K562 (cell line): ENCODE results near the gene HEPACAM. TPM values are rescaled to one million over a fixed set of nuclear protein-coding genes. Genes with fewer than 3 reads are reported as not detected.
A peak's percentile ranks its signal among the peaks of the same experiment; 100 is the strongest.

Experiments used
- ATAC-seq: fragments of 200-7000 bp; cut with Tn5 transposase; 3 replicates; pipeline ENCODE4 v1.9.1; 2020; ENCODE audit warnings: moderate library complexity
- BruUV-seq: library from RNA; stranded (reverse); fragments of 400-500 nt; replicated peaks from 2 replicates; lab custom pipeline; 2021; lab: Mats Ljungman, UMichigan
- CTCF ChIA-PET: fragments of 300-600 bp; formaldehyde crosslinking; extraction: SDS; loops from one replicate; lab custom pipeline; 2021; ENCODE audit warnings: low intra/inter-chr PET ratio; lab: Yijun Ruan, JAX
- POLR2A ChIA-PET: fragments of 300-600, 350-650 bp; sonication (Branson Sonifier 250); formaldehyde crosslinking; extraction: SDS; loops from one replicate; lab custom pipeline; 2021; ENCODE audit warnings: antibody characterized with exemption, inconsistent platforms; lab: Yijun Ruan, JAX
- DNase-seq, 4 experiments: peaks; one replicate each; pipeline versions ENCODE4 v3.0.0 to v3.0.0-alpha.2; 2011 to 2018; ENCODE audit warnings: low spot score in 3 of 4, mixed read lengths in 3 of 4; ENCODE audit errors: extremely low read depth in 1 of 4
- FAIRE-seq: peaks from 2 replicates; lab custom pipeline; 2011; peaks lifted over from hg19 to GRCh38; lab: Jason Lieb, UNC
- H2AFZ ChIP-seq: 2 replicates; pipeline ENCODE4 v1.6.0; 2011; ENCODE audit warnings: low read depth, low read length, control low read depth, inconsistent platforms
- H3K27ac ChIP-seq: fragments of 200-600 bp; 3 replicates; pipeline ENCODE4 v1.8.0; 2011; ENCODE audit warnings: low read depth, mild to moderate bottlenecking, control low read depth, inconsistent platforms, low read length, moderate library complexity, mixed read lengths; ENCODE audit errors: extremely low read depth
- H3K27me3 ChIP-seq, 2 experiments: fragments of 300-600 bp in 1 of 2; 2 replicates in 1 of 2; 3 replicates in 1 of 2; pipeline versions ENCODE4 v1.6.0 to v1.8.0; 2011; ENCODE audit warnings: inconsistent platforms in 2 of 2, low read length in 2 of 2, mild to moderate bottlenecking in 1 of 2, mixed read lengths in 1 of 2, moderate library complexity in 1 of 2; ENCODE audit not compliant: control insufficient read depth in 2 of 2, insufficient read depth in 2 of 2
- H3K36me3 ChIP-seq: fragments of 300-600 bp; 3 replicates; pipeline ENCODE4 v1.8.0; 2011; ENCODE audit warnings: mild to moderate bottlenecking, low read length, inconsistent platforms; ENCODE audit not compliant: control insufficient read depth, insufficient read depth
- H3K4me1 ChIP-seq, 2 experiments: fragments of 200-600 bp in 1 of 2; replicated peaks in 1 of 2; 2 replicates in 1 of 2; 3 replicates in 1 of 2; pipeline versions ENCODE4 v1.5.1 to v1.8.0; 2011; ENCODE audit warnings: inconsistent platforms in 2 of 2, low read length in 2 of 2, mild to moderate bottlenecking in 1 of 2, mixed read lengths in 1 of 2, moderate library complexity in 1 of 2; ENCODE audit not compliant: control insufficient read depth in 2 of 2, insufficient read depth in 2 of 2
- H3K4me2 ChIP-seq: 2 replicates; pipeline ENCODE4 v1.6.1; 2011; ENCODE audit warnings: low read length, control low read depth, inconsistent platforms, mixed read lengths; ENCODE audit not compliant: insufficient read depth
- H3K4me3 ChIP-seq: fragments of 200-600 bp; sonication (generic), shearing (Covaris generic); 2 replicates; pipeline ENCODE4 v1.5.1; 2016; ENCODE audit warnings: control low read depth, inconsistent platforms
- H3K79me2 ChIP-seq: fragments of 200-600 bp; 3 replicates; pipeline ENCODE4 v1.8.0; 2011; ENCODE audit warnings: low read length, inconsistent platforms; ENCODE audit not compliant: control insufficient read depth, insufficient read depth
- H3K9ac ChIP-seq, 2 experiments: 2 replicates each; pipeline versions ENCODE4 v1.6.0 to v1.6.1; 2011; ENCODE audit warnings: low read depth in 2 of 2, low read length in 2 of 2, control low read depth in 1 of 2, inconsistent platforms in 1 of 2, mild to moderate bottlenecking in 1 of 2, mixed read lengths in 1 of 2; ENCODE audit not compliant: insufficient read depth in 1 of 2
- H3K9me1 ChIP-seq: one replicate; pipeline ENCODE4 v1.6.0; 2011; ENCODE audit warnings: inconsistent platforms, mild to moderate bottlenecking, low read length, moderate library complexity; ENCODE audit not compliant: control insufficient read depth, insufficient read depth
- H3K9me3 ChIP-seq: replicated peaks from 2 replicates; pipeline ENCODE4 v1.5.1; 2011; ENCODE audit warnings: low read depth, low read length, inconsistent platforms; ENCODE audit not compliant: control insufficient read depth, insufficient read depth
- H4K20me1 ChIP-seq: replicated peaks from 2 replicates; pipeline ENCODE4 v1.6.1; 2011; ENCODE audit warnings: low read length, inconsistent platforms, mixed read lengths; ENCODE audit not compliant: control insufficient read depth, insufficient read depth
- C11orf30 ChIP-seq: fragments of 450-650 bp; IDR thresholded peaks from 2 replicates; pipeline ENCODE4 v1.6.1; 2016; ENCODE audit warnings: low read depth, mild to moderate bottlenecking
- CREBBP ChIP-seq: IDR thresholded peaks from one replicate; pipeline ENCODE4 v1.6.1; 2012; ENCODE audit warnings: low read depth, mild to moderate bottlenecking, control low read depth, inconsistent platforms, low read length
- E4F1 ChIP-seq: fragments of 250-450 bp; sonication (Bioruptor Pico); IDR thresholded peaks from 2 replicates; pipeline ENCODE4 v1.5.0; 2021; ENCODE audit warnings: mild to moderate bottlenecking, borderline replicate concordance
- ZNF316 ChIP-seq: fragments of 450-650 bp; IDR thresholded peaks from 2 replicates; pipeline ENCODE4 v1.6.1; 2016
- WGBS: fragments of 100-300 bp; shearing (Covaris generic); methylation state at CpG from one replicate; pipeline ENCODE4 v1.1.6; 2016; ENCODE audit warnings: low coverage, mixed read lengths; ENCODE audit not compliant: insufficient coverage; ENCODE audit errors: missing lambda C conversion rate; 5-methylcytosine and 5-hydroxymethylcytosine counted together
- in situ Hi-C: fragments of 300-500 bp; cut with MboI; formaldehyde crosslinking; loops from 4 replicates; pipeline ENCODE4 v1.15.0; 2018; ENCODE audit warnings: inconsistent platforms, mixed read lengths
- intact Hi-C: fragments of 100-400 bp; cut with micrococcal nuclease; formaldehyde crosslinking; loops from 2 replicates; pipeline ENCODE4 v1.14.2; 2022
- polyA plus RNA-seq, 8 experiments: library from polyadenylated mRNA; depleted of rRNA in 4 of 8; stranded (reverse) in 5 of 8; unstranded in 3 of 8; fragments of >200 nt; fragmentation: Nextera tagmentation in 2 of 8; fragmentation: Illumina TruSeq in 1 of 8; extraction: Ambion mirVana in 2 of 8; extraction: Trizol in 1 of 8; gene quantifications; 2 replicates each; pipeline versions ENCODE4 v1.2.1 to v1.2.3, GENCODE V29; 2011 to 2014; ENCODE audit warnings: inconsistent platforms in 1 of 8, missing spikeins in 1 of 8
- total RNA-seq, 7 experiments: library from RNA; depleted of rRNA in 6 of 7; stranded (reverse); fragments of >200 nt in 6 of 7; fragmentation: Illumina TruSeq in 2 of 7; extraction: Trizol in 2 of 7; gene quantifications; 2 replicates each; pipeline versions ENCODE4 v1.2.1 to v1.2.3, GENCODE V29; 2011 to 2021; ENCODE audit warnings: low replicate concordance in 1 of 7

Gene HEPACAM
- total and polyA plus RNA-seq, 9 of the 15 experiments (the other 6 are each of a cell fraction or from before 2014, with no cell fraction given): not detected

- ChIA-PET POLR2A (no interaction called here), CTCF (no interaction called here)
- H3K27ac ChIP-seq: no peak within 1 kb of the TSS
- no peaks in the 10 kb centered on the region for H3K79me2 ChIP-seq
- FAIRE-seq (no peak), ATAC-seq (no peak), DNase-seq (no peak)
- in situ Hi-C loops: no loop called here
- H3K27me3 ChIP-seq: peaks cover 22 to 45% of the 10 kb centered on the region in 2 experiments; a peak in 4 of 5 replicates
- no peaks in the 10 kb centered on the region for H3K36me3 ChIP-seq
- H3K9me3 ChIP-seq: no peaks in the 10 kb centered on the region
- no peak within 1 kb of the TSS for H3K4me2 ChIP-seq
- whole genome bisulfite sequencing: 5% methylated on average over 3 of the region's 3 CpGs
- H4K20me1 ChIP-seq: no peaks in the 10 kb centered on the region
- TF ChIP-seq E4F1 (no peak), C11orf30 (peak; percentile 11; the same call in 1 of the 2 replicates), ZNF316 (peak; percentile 32; the same call in 1 of the 2 replicates), CREBBP (no peak)
- TF ChIP-seq, all 486 proteins: peak for 2
- no peaks in the 10 kb centered on the region for H3K4me1 ChIP-seq
- H3K9ac ChIP-seq: no peak within 1 kb of the TSS; a peak in 1 of 4 replicates
- no peak within 1 kb of the TSS for H2AFZ ChIP-seq
- H3K9me1 ChIP-seq: no peaks in the 10 kb centered on the region
- no TSS peak for BruUV-seq
- no peak within 1 kb of the TSS for H3K4me3 ChIP-seq
- intact Hi-C loops: no loop called here
Observed at GRCh38 chr11:124918950-124919349, 16.9 kb downstream of the HEPACAM start, which contains the start of gene HEPN1. Gene HEPN1, plus strand, starts transcription at chr11:124919250.
